Endodermal cell (in vitro differentiated cells): ENCODE data around the gene ADAMTSL4. TPM values are rescaled to one million over a fixed set of nuclear protein-coding genes. Genes with fewer than 3 reads are reported as not detected.

Experiments used
- DNase-seq: peaks from one replicate; pipeline ENCODE4 v3.0.0-alpha.2; 2017
- H3K27ac ChIP-seq: 2 replicates; pipeline ENCODE4 v1.5.1; 2013; ENCODE audit warnings: mild to moderate bottlenecking, low read depth, low read length, moderate library complexity
- H3K27me3 ChIP-seq: 2 replicates; pipeline ENCODE4 v1.6.1; 2013; ENCODE audit warnings: mild to moderate bottlenecking, low read length, moderate library complexity; ENCODE audit not compliant: insufficient read depth, control insufficient read depth, poor library complexity, severe bottlenecking
- H3K36me3 ChIP-seq: 2 replicates; pipeline ENCODE4 v1.7.0; 2013; ENCODE audit warnings: mild to moderate bottlenecking, low read length, moderate library complexity; ENCODE audit not compliant: control insufficient read depth, insufficient read depth
- H3K4me1 ChIP-seq: one replicate; pipeline ENCODE4 v1.7.0; 2013; ENCODE audit warnings: low read length; ENCODE audit not compliant: control insufficient read depth, insufficient read depth
- H3K4me3 ChIP-seq: 2 replicates; pipeline ENCODE4 v1.5.1; 2013; ENCODE audit warnings: mild to moderate bottlenecking, low read length, moderate library complexity
- H3K9ac ChIP-seq: 2 replicates; pipeline ENCODE4 v1.6.1; 2013; ENCODE audit warnings: mild to moderate bottlenecking, low read length, moderate library complexity; ENCODE audit not compliant: poor library complexity, severe bottlenecking; ENCODE audit errors: extremely low read depth
- H3K9me3 ChIP-seq: 2 replicates; pipeline ENCODE4 v1.6.1; 2013; ENCODE audit warnings: mild to moderate bottlenecking, low read length, moderate library complexity; ENCODE audit not compliant: control insufficient read depth
- H3K27ac Mint-ChIP-seq: 2 replicates; pipeline ENCODE4 v1.8.0; 2020; ENCODE audit warnings: mixed read lengths
- H3K27me3 Mint-ChIP-seq: 2 replicates; pipeline ENCODE4 v1.8.0; 2021; ENCODE audit warnings: mild to moderate bottlenecking, mixed read lengths; ENCODE audit not compliant: insufficient read depth
- H3K36me3 Mint-ChIP-seq: 2 replicates; pipeline ENCODE4 v1.8.0; 2020; ENCODE audit warnings: low read depth, mixed read lengths
- H3K4me1 Mint-ChIP-seq: 2 replicates; pipeline ENCODE4 v1.8.0; 2020; ENCODE audit warnings: mixed read lengths
- H3K4me3 Mint-ChIP-seq: 2 replicates; pipeline ENCODE4 v1.8.0; 2020; ENCODE audit warnings: mild to moderate bottlenecking, moderate library complexity, mixed read lengths
- H3K9me3 Mint-ChIP-seq: 2 replicates; pipeline ENCODE4 v1.8.0; 2020; ENCODE audit warnings: mild to moderate bottlenecking, mixed read lengths
- WGBS, 2 experiments: methylation state at CpG; one replicate each; pipeline versions ENCODE4 v1.1.5 to v1.1.7; 2013; ENCODE audit warnings: missing lambda C conversion rate in 2 of 2, mixed read lengths in 1 of 2; ENCODE audit not compliant: insufficient coverage in 1 of 2, insufficient read length in 1 of 2; 5-methylcytosine and 5-hydroxymethylcytosine counted together
- total RNA-seq, 2 donors: library from RNA; stranded (reverse); fragmentation: NEBNext Ultra II Directional in 1 of 2; extraction: Animal tissue kit (Norgen Biotek cat#: 25700) in 1 of 2; gene quantifications; 2 replicates in 1 of 2; 3 replicates in 1 of 2; pipeline ENCODE4 v1.2.1, GENCODE V29; 2021
- TF ChIP-seq, protein P1 (sequence below): fragments of 200-600 bp; sonication (generic); conservative IDR thresholded peaks from 2 replicates; pipeline ENCODE4 v1.5.0; 2021; ENCODE audit warnings: antibody characterized with exemption, mild to moderate bottlenecking

Gene ADAMTSL4
- total RNA-seq, 2 donors from 2014 or later = 3.7 to 3.9 TPM

DNA sequence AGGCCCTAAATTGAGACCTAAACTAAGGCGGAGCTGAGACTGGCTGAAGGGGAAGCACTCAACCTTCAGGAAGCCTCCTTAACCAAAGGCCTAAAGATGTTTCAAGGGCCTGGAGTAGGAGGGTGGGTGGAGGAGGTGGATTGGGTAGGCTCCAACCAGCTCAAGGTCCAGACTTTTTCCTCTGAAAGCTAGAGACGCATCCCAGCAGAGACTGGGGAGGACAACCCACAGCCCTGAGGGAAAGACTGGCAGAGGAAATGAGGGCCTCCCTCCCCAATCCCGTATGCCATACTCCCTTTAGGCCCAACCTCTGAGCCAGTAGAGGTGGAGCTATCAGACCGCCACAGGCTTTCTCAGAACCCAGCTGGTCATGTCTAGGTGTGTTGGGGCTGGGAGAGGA, 40.2 kb upstream of the ADAMTSL4 start:
- no peaks in the 10 kb centered on the region for H3K27me3 ChIP-seq
- H3K4me3 Mint-ChIP-seq = no peak overlapping the region
- H3K27me3 Mint-ChIP-seq = no peaks in the 10 kb centered on the region
- no peak overlapping the region for H3K4me3 ChIP-seq
- no peaks in the 10 kb centered on the region for H3K9me3 Mint-ChIP-seq
- DNase-seq = no peak
- H3K36me3 ChIP-seq = peaks cover 31% of the 10 kb centered on the region
- H3K9me3 ChIP-seq = no peaks in the 10 kb centered on the region
- H3K27ac Mint-ChIP-seq = no peak overlapping the region
- peaks cover 20% of the 10 kb centered on the region for H3K4me1 ChIP-seq
- TF ChIP-seq, protein P1, sequence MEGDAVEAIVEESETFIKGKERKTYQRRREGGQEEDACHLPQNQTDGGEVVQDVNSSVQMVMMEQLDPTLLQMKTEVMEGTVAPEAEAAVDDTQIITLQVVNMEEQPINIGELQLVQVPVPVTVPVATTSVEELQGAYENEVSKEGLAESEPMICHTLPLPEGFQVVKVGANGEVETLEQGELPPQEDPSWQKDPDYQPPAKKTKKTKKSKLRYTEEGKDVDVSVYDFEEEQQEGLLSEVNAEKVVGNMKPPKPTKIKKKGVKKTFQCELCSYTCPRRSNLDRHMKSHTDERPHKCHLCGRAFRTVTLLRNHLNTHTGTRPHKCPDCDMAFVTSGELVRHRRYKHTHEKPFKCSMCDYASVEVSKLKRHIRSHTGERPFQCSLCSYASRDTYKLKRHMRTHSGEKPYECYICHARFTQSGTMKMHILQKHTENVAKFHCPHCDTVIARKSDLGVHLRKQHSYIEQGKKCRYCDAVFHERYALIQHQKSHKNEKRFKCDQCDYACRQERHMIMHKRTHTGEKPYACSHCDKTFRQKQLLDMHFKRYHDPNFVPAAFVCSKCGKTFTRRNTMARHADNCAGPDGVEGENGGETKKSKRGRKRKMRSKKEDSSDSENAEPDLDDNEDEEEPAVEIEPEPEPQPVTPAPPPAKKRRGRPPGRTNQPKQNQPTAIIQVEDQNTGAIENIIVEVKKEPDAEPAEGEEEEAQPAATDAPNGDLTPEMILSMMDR = no peak
- H3K27ac ChIP-seq = no peak overlapping the region
- 76 to 80% methylated on average over 2 to 4 of the region's 4 CpGs for WGBS, 2 experiments
- H3K4me1 Mint-ChIP-seq = peaks cover 48% of the 10 kb centered on the region
- H3K36me3 Mint-ChIP-seq = peaks cover 29% of the 10 kb centered on the region
- H3K9ac ChIP-seq = no peak overlapping the region

DNA sequence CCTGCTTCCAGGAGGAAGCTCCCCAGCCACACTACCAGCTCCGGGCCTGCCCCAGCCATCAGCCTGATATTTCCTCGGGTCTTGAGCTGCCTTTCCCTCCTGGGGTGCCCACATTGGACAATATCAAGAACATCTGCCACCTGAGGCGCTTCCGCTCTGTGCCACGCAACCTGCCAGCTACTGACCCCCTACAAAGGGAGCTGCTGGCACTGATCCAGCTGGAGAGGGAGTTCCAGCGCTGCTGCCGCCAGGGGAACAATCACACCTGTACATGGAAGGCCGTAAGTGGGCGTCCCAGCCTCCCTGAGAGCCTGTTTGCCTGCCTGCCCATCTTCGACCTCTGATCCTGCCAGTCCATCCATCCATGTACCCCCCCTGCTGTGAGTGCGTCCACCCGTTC, 37.7 kb upstream of the ADAMTSL4 start:
- no peak for DNase-seq
- H3K27me3 ChIP-seq = no peaks in the 10 kb centered on the region
- H3K4me1 ChIP-seq = peaks cover 10% of the 10 kb centered on the region
- Mint-ChIP-seq H3K27ac (no peak overlapping the region), H3K4me1 (peaks cover 37% of the 10 kb centered on the region), H3K36me3 (peaks cover 17% of the 10 kb centered on the region), H3K9me3 (no peaks in the 10 kb centered on the region), H3K27me3 (no peaks in the 10 kb centered on the region), H3K4me3 (no peak overlapping the region)
- WGBS, 2 experiments = 91% methylated on average over 12 of the region's 12 CpGs
- H3K9me3 ChIP-seq = no peaks in the 10 kb centered on the region
- TF ChIP-seq, protein P1 = no peak
- H3K36me3 ChIP-seq = peaks cover 15% of the 10 kb centered on the region
- no peak overlapping the region for H3K9ac ChIP-seq
- H3K27ac ChIP-seq = no peak overlapping the region
- H3K4me3 ChIP-seq = no peak overlapping the region

DNA sequence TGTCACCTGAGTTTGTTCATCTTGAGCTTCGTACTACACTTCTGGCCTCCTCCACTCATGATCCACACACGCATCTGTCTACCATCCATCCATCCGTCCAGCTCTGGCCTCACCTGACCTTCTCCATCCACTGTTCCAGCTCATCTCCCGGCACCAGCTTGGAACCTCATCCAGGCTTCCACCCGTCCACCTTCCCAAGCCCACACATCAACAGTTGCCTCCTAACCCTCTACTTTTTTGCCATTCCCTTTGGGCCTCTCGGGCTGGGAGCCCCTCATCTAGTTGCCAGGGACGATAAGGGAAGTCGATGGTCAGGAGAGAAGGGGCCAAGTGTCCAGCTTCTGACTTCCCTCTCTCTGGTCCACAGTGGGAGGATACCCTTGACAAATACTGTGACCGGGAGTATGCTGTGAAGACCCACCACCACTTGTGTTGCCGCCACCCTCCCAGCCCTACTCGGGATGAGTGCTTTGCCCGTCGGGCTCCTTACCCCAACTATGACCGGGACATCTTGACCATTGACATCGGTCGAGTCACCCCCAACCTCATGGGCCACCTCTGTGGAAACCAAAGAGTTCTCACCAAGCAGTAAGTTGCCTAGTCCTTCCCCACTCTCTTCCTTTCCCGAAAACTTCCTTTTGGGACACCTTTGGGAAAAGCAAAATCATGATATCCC, 37.1 kb upstream of the ADAMTSL4 start:
- H3K4me3 ChIP-seq = no peak overlapping the region
- no peaks in the 10 kb centered on the region for H3K27me3 Mint-ChIP-seq
- TF ChIP-seq, protein P1 = no peak
- H3K36me3 ChIP-seq = peaks cover 9% of the 10 kb centered on the region
- peaks cover 34% of the 10 kb centered on the region for H3K4me1 Mint-ChIP-seq
- peaks cover 6% of the 10 kb centered on the region for H3K4me1 ChIP-seq
- DNase-seq = no peak
- H3K27ac ChIP-seq = no peak overlapping the region
- WGBS, 2 experiments = 85 to 92% methylated on average over 13 to 17 of the region's 17 CpGs
- H3K27ac Mint-ChIP-seq = no peak overlapping the region
- no peaks in the 10 kb centered on the region for H3K9me3 ChIP-seq
- H3K27me3 ChIP-seq = no peaks in the 10 kb centered on the region
- no peak overlapping the region for H3K9ac ChIP-seq
- H3K4me3 Mint-ChIP-seq = no peak overlapping the region
- peaks cover 12% of the 10 kb centered on the region for H3K36me3 Mint-ChIP-seq
- no peaks in the 10 kb centered on the region for H3K9me3 Mint-ChIP-seq
